H9 (cell line): ENCODE measurements around the gene PRSS56. TPM values are rescaled to one million over a fixed set of nuclear protein-coding genes. Genes with fewer than 3 reads are reported as not detected.

Experiments used
- DNase-seq: peaks from one replicate; pipeline ENCODE4 v3.0.0-alpha.2; 2017
- H2AFZ ChIP-seq: one replicate; pipeline ENCODE4 v1.6.1; 2013; ENCODE audit warnings: mild to moderate bottlenecking, low read length, control low read depth, moderate library complexity
- H2AK5ac ChIP-seq: 2 replicates; pipeline ENCODE4 v1.6.1; 2013; ENCODE audit warnings: low read length, control low read depth, mixed read lengths; ENCODE audit not compliant: insufficient read length
- H2BK120ac ChIP-seq: one replicate; pipeline ENCODE4 v1.6.1; 2013; ENCODE audit warnings: low read depth, mild to moderate bottlenecking, low read length, control low read depth, inconsistent platforms; ENCODE audit not compliant: poor library complexity, severe bottlenecking
- H2BK12ac ChIP-seq: 2 replicates; pipeline ENCODE4 v1.6.1; 2013; ENCODE audit warnings: low read length, control low read depth, mixed read lengths, low read depth; ENCODE audit not compliant: insufficient read length
- H2BK15ac ChIP-seq: 2 replicates; pipeline ENCODE4 v1.6.1; 2013; ENCODE audit warnings: low read depth, low read length, control low read depth
- H2BK20ac ChIP-seq: one replicate; pipeline ENCODE4 v1.6.1; 2013; ENCODE audit warnings: low read depth, mild to moderate bottlenecking, low read length, control low read depth, inconsistent platforms; ENCODE audit not compliant: poor library complexity, severe bottlenecking
- H2BK5ac ChIP-seq: 2 replicates; pipeline ENCODE4 v1.6.1; 2013; ENCODE audit warnings: low read length, control low read depth, mixed read lengths; ENCODE audit not compliant: insufficient read length
- H3K14ac ChIP-seq: 2 replicates; pipeline ENCODE4 v1.6.1; 2013; ENCODE audit warnings: low read length, control low read depth; ENCODE audit not compliant: insufficient read depth
- H3K18ac ChIP-seq: 2 replicates; pipeline ENCODE4 v1.6.1; 2013; ENCODE audit warnings: low read depth, mild to moderate bottlenecking, mixed read lengths, low read length, control low read depth; ENCODE audit not compliant: insufficient read length
- H3K23ac ChIP-seq: 2 replicates; pipeline ENCODE4 v1.6.1; 2013; ENCODE audit warnings: low read length, control low read depth, mixed read lengths, low read depth; ENCODE audit not compliant: insufficient read length
- H3K23me2 ChIP-seq: 2 replicates; pipeline ENCODE4 v1.6.1; 2013; ENCODE audit warnings: low read depth, mild to moderate bottlenecking, mixed read lengths, low read length, control low read depth; ENCODE audit not compliant: insufficient read length, poor library complexity, severe bottlenecking
- H3K27ac ChIP-seq: 2 replicates; pipeline ENCODE4 v1.5.1; 2013; ENCODE audit warnings: low read length, control low read depth, mixed read lengths, low read depth; ENCODE audit not compliant: insufficient read length
- H3K27me3 ChIP-seq: 2 replicates; pipeline ENCODE4 v1.6.1; 2013; ENCODE audit warnings: low read length, control low read depth, inconsistent platforms; ENCODE audit not compliant: insufficient read depth
- H3K4ac ChIP-seq: 2 replicates; pipeline ENCODE4 v1.6.1; 2013; ENCODE audit warnings: low read depth, mild to moderate bottlenecking, control low read depth, inconsistent platforms, low read length, moderate library complexity
- H3K4me1 ChIP-seq: 2 replicates; pipeline ENCODE4 v1.6.1; 2013; ENCODE audit warnings: low read length, control low read depth, inconsistent platforms; ENCODE audit not compliant: insufficient read depth
- H3K4me2 ChIP-seq: 2 replicates; pipeline ENCODE4 v1.6.1; 2013; ENCODE audit warnings: low read length, control low read depth, mixed read lengths; ENCODE audit not compliant: insufficient read length, insufficient read depth
- H3K56ac ChIP-seq: 2 replicates; pipeline ENCODE4 v1.6.1; 2013; ENCODE audit warnings: low read depth, mild to moderate bottlenecking, mixed read lengths, low read length, control low read depth; ENCODE audit not compliant: insufficient read length
- H3K79me1 ChIP-seq: 2 replicates; pipeline ENCODE4 v1.6.1; 2013; ENCODE audit warnings: low read depth, mild to moderate bottlenecking, moderate library complexity, low read length, control low read depth, inconsistent platforms; ENCODE audit not compliant: insufficient read depth, poor library complexity, severe bottlenecking
- H3K79me2 ChIP-seq: 2 replicates; pipeline ENCODE4 v1.6.1; 2013; ENCODE audit warnings: low read length, control low read depth, inconsistent platforms; ENCODE audit not compliant: insufficient read depth
- H3K9ac ChIP-seq: 2 replicates; pipeline ENCODE4 v1.6.1; 2013; ENCODE audit warnings: low read length, control low read depth, mixed read lengths; ENCODE audit not compliant: insufficient read length; ENCODE audit errors: extremely low read depth
- H3K9me3 ChIP-seq: one replicate; pipeline ENCODE4 v1.6.1; 2013; ENCODE audit warnings: low read depth, low read length, inconsistent platforms; ENCODE audit not compliant: control insufficient read depth
- H3T11ph ChIP-seq: one replicate; pipeline ENCODE4 v1.6.1; 2013; ENCODE audit warnings: mild to moderate bottlenecking, low read length, control low read depth, inconsistent platforms
- H4K20me1 ChIP-seq: one replicate; pipeline ENCODE4 v1.6.1; 2013; ENCODE audit not compliant: control insufficient read depth, insufficient read length, insufficient read depth
- H4K5ac ChIP-seq: 2 replicates; pipeline ENCODE4 v1.6.1; 2013; ENCODE audit warnings: low read depth, mild to moderate bottlenecking, mixed read lengths, low read length, control low read depth; ENCODE audit not compliant: insufficient read length
- H4K8ac ChIP-seq: replicated peaks from 2 replicates; pipeline ENCODE4 v1.6.1; 2013; ENCODE audit warnings: low read length, control low read depth, mixed read lengths, low read depth; ENCODE audit not compliant: insufficient read length
- H4K91ac ChIP-seq: 2 replicates; pipeline ENCODE4 v1.6.1; 2013; ENCODE audit warnings: low read depth, mild to moderate bottlenecking, moderate library complexity, mixed read lengths, low read length, control low read depth; ENCODE audit not compliant: insufficient read length
- H3K27ac Mint-ChIP-seq, 3 experiments: 2 replicates in 2 of 3; 3 replicates in 1 of 3; pipeline ENCODE4 v1.8.0; 2020 to 2021; ENCODE audit warnings: mixed read lengths in 3 of 3, mild to moderate bottlenecking in 1 of 3, moderate library complexity in 1 of 3
- H3K27me3 Mint-ChIP-seq: 2 replicates; pipeline ENCODE4 v1.8.0; 2021; ENCODE audit warnings: low read depth, mild to moderate bottlenecking, moderate library complexity, mixed read lengths
- H3K36me3 Mint-ChIP-seq, 3 experiments: 2 replicates in 2 of 3; 3 replicates in 1 of 3; pipeline ENCODE4 v1.8.0; 2020 to 2021; ENCODE audit warnings: low read depth in 3 of 3, mixed read lengths in 3 of 3; ENCODE audit not compliant: insufficient read depth in 1 of 3
- H3K4me1 Mint-ChIP-seq, 2 experiments: 2 replicates each; pipeline ENCODE4 v1.8.0; 2020; ENCODE audit warnings: mixed read lengths in 2 of 2
- H3K4me3 Mint-ChIP-seq, 2 experiments: 2 replicates in 1 of 2; 3 replicates in 1 of 2; pipeline ENCODE4 v1.8.0; 2020 to 2021; ENCODE audit warnings: mild to moderate bottlenecking in 2 of 2, mixed read lengths in 2 of 2, moderate library complexity in 1 of 2
- H3K9me3 Mint-ChIP-seq, 2 experiments: 2 replicates in 1 of 2; 3 replicates in 1 of 2; pipeline ENCODE4 v1.8.0; 2020; ENCODE audit warnings: mild to moderate bottlenecking in 2 of 2, mixed read lengths in 2 of 2, moderate library complexity in 1 of 2
- CTCF ChIP-seq: fragments of 200-600 bp; sonication (generic); conservative IDR thresholded peaks from 3 replicates; pipeline ENCODE4 v1.8.0; 2021; ENCODE audit warnings: antibody characterized with exemption, mild to moderate bottlenecking
- WGBS: extraction: QIAGEN DNeasy Blood & Tissue Kit; methylation state at CpG from one replicate; pipeline ENCODE4 v1.1.7; 2013; ENCODE audit warnings: missing lambda C conversion rate, low lambda C conversion rate, mixed read lengths; ENCODE audit not compliant: insufficient read length; ENCODE audit errors: extremely low coverage; 5-methylcytosine and 5-hydroxymethylcytosine counted together
- total RNA-seq: library from RNA; stranded (reverse); gene quantifications from 2 replicates; pipeline ENCODE4 v1.2.1, GENCODE V29; 2021

PRSS56 gene
- total RNA-seq, 1 experiment from 2014 or later: not detected

- H3K79me1 ChIP-seq: no peaks in the 10 kb centered on the region
- H4K5ac ChIP-seq: no peak overlapping the region
- peaks cover 21% of the 10 kb centered on the region for H3K27me3 Mint-ChIP-seq
- H3K23ac ChIP-seq: no peak overlapping the region
- H3K14ac ChIP-seq: no peak overlapping the region
- H2BK20ac ChIP-seq: no peak overlapping the region
- H3K4me1 Mint-ChIP-seq: peaks cover 25 to 34% of the 10 kb centered on the region in 2 experiments
- H3K4me3 Mint-ChIP-seq: no peak overlapping the region
- H3K23me2 ChIP-seq: no peaks in the 10 kb centered on the region
- no CpG with 5 or more reads among the region's 13 CpGs for WGBS
- no peak overlapping the region for H3T11ph ChIP-seq
- H3K18ac ChIP-seq: no peak overlapping the region
- no peaks in the 10 kb centered on the region for H3K9me3 ChIP-seq
- no peak overlapping the region for H3K4ac ChIP-seq
- no peak overlapping the region for H3K4me2 ChIP-seq
- no peaks in the 10 kb centered on the region for H3K27me3 ChIP-seq
- no peak overlapping the region for H4K91ac ChIP-seq
- H3K56ac ChIP-seq: no peak overlapping the region
- no peak overlapping the region for H2BK120ac ChIP-seq
- no peak overlapping the region for H4K8ac ChIP-seq
- H2BK12ac ChIP-seq: no peak overlapping the region
- TF ChIP-seq CTCF: no peak
- no peaks in the 10 kb centered on the region for H3K79me2 ChIP-seq
- H2BK15ac ChIP-seq: no peak overlapping the region
- no peak overlapping the region for H3K27ac ChIP-seq
- H2BK5ac ChIP-seq: no peak overlapping the region
- H3K9ac ChIP-seq: no peak overlapping the region
- no peaks in the 10 kb centered on the region for H4K20me1 ChIP-seq
- no peak for DNase-seq
- H3K27ac Mint-ChIP-seq: peak overlapping the region in 1 of 3 experiments; percentile 27; a peak in 1 of 7 replicates
- no peak overlapping the region for H2AK5ac ChIP-seq
- peaks cover 0 to 3% (median 0%) of the 10 kb centered on the region in 3 experiments; a peak in 1 of 7 replicates for H3K36me3 Mint-ChIP-seq
- H3K4me1 ChIP-seq: peaks cover 4% of the 10 kb centered on the region; the same call in 1 of the 2 replicates
- H3K9me3 Mint-ChIP-seq: peaks cover 4 to 8% of the 10 kb centered on the region in 2 experiments; a peak in 4 of 5 replicates
- no peak overlapping the region for H2AFZ ChIP-seq
Measured at GRCh38 chr2:232533944-232534710, 13.9 kb downstream of the PRSS56 start.
